Activated CD8-positive, alpha-beta memory T cell treated with anti-CD3 and anti-CD28 coated beads for 1 hour (primary cell): Measurements from ENCODE around the gene SRP54.
"Not testable (repeated sequence)": the region's sequence is repeated elsewhere in the genome, so short reads cannot be mapped to it uniquely, and the experiment has no call there.

Source experiments
- DNase-seq, 2 donors: peaks; one replicate each; pipeline ENCODE4 v3.0.0-alpha.2; 2020; ENCODE audit warnings: low read depth in 1 of 2; ENCODE audit errors: extremely low read depth in 1 of 2

Gene SRP54

DNA sequence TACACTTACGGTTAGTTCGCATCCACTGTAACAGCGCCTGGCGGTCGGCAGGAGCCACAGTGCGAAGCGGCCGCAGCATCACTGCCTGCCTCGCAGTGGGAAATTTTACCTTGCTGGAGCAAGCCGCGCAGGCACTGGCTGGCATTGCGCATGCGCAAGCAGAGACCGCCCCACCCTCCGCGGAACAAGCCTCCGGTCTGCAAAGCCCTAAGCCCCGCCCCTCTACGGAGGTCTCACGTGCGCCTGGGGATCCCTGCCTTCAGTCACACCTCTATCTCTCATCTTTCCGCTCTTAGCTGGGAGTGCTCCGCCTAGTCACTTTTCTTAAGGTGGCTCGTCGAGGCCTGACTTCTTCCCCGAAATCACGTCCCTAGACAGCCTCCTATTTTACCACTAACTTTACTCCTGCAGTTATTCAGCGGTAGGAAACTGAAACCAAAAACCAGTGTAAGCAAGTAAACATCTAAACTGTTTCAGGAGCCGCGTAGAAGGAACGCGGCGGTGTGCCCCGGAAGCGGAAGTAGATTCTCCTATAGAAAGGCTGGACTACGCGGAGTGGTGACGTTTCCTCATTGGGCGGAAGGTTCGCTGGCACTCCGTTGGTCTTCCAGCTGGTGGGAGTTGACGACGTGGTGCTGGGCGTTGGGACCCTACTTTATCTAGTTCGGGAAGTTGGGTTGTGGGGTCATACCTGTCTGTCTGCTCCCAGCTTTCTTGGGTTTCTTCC, at the start of gene SRP54:
TSS of gene SRP54 (plus strand) at position 572 of the 727 bp plus-strand sequence. CDS start 13,718 bp downstream, outside the sequence.
- peak; percentile 99 for DNase-seq

DNA sequence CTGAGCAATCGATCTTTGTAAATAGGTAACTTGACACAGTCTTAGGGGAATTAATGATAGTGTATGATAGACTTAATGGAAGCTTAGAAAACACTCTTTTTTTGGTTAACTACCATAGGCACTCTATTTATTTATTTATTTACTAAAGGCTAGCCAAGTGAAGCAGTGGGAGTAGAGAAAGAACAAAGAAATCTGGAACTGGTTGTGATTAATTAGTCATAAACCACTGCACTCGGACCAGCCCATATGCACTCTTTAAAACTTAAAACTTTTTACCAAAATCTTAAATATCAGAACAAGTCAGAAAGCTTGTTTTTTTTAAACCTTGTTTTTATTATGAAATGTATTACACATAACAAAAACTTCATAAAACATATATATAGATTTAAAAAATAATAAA, 49.5 kb upstream of the SRP54 start:
- no peak for DNase-seq

DNA sequence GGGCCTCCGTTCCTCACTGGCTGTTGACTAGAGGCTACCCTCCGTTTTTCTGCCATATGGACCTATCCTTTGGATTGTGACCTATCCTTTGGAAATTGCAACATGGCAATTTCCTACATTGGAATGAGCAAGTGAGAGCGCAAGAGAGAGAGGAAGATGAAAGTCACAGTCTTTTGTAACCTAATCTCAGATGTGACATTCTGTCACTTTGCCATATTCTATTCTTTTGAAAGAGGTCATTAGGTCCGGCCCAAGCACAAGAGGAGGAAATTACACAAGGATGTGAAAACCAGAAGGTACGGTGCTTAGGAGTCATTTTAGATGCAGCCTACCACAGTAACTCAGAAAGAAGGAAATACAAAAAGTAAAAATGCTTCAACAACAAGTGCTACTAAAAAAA, 47.3 kb upstream of the SRP54 start:
- no peak for DNase-seq

DNA sequence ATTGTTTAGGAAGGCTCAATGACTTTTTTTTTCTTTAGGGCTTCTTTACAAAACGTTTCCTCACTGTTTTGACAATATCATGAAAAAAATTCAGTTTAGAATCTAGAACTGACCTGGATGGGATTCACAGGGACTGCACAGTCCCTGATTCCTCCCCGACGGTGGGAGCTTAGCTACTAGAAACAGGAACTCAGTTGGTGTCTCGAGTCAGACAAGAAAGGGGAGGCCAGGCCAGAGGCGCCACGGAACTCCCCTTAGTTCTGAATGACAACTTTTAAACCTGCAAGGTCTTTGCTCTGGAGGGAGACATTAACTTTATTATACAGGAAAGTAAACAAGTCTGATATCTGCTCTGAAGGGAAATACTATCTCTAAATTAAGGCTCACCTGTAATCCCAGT, 45.4 kb upstream of the SRP54 start:
- DNase-seq, result no peak

DNA sequence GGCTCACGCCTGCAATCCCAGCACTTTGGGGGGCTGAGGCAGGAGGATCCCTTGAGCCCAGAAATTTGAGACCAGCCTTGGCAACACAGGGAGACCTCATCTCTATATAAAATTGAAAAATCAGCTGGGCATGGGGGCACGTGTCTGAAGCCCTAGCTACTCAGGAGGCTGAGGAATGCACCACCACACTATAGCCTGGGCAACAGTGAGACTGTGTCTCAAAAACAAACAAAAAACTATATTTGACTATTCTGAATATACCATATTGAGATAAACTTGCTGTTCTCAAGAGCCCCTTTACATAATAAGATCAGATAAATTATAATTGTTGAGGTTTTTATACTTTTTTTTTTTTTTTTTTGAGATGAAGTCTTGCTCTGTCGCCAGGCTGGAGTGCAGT, 44.9 kb upstream of the SRP54 start:
- no peak for DNase-seq

DNA sequence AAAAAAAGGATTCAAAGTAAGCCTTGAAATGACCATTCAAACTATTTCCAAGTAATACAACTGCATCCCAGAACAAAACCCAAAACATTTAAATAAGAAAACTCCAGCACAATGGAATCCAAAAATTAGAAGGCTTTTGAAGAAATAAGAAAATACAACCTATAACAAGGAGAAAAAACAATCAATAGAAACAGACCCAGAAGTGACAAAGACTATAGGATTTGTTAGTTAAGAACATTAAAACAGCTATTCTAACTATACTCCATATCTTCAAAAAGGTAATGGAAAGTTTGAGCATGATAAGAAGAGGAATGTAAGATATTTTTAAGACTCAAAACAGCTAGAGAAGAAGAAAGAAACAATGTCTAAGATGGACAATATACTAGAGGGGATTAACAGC, 39.3 kb upstream of the SRP54 start:
- no peak for DNase-seq

DNA sequence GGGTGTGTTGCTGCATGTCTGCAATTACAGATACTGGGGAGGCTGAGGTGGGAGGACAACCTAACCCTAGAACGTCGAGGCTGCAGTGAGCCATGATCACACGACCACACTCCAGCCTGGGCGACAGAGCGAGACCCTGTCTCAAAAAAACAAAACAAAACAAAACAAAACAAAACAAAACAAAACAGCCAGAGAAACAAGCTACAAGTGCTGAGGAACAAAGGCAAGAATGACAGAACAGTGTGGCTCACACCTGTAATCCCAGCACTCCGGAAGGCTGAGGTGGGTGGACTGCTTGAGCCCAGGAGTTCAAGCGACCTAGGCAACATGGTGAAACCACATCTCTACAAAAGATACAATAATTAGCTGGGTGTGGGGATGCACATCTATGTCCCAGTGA, 38.0 kb upstream of the SRP54 start:
- DNase-seq, result no peak

DNA sequence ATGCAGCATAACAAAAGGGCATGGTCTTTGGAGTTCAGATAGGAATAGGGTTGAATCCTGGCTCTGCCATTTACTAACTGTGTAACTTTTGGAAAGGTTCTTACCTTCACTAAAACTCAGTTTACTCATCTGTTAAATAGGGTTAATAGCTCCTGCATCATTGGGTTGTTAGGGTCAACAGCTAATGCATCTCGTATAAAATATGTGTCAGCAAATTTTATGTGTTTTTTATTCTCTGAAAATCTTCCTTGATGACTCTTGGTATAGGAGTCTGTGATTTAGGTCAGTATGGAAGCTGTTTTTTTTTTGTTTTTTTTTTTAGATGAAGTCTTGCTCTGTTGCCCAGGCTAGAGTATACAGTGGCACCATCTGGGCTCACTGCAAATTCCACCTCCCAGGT, 36.1 kb upstream of the SRP54 start:
- no peak for DNase-seq

DNA sequence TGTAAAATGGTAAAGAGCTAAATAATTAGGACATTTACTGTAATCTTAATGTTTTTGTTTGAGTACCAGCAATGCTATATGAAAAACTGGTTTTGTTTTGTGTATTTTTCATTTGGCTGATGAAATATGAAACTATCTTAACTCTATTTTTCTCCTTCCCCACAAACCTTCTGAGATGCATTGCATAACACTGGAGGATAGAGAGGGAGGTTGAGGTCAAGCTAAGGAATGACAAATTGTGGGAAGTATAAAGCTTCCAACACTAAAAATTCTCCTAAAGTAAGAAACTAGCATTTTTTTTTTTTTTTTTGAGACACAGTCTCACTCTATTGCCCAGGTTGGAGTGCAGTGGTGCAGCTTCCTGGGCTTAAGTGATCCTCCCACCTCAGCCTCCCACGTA, 31.5 kb upstream of the SRP54 start:
- DNase-seq, result no peak

DNA sequence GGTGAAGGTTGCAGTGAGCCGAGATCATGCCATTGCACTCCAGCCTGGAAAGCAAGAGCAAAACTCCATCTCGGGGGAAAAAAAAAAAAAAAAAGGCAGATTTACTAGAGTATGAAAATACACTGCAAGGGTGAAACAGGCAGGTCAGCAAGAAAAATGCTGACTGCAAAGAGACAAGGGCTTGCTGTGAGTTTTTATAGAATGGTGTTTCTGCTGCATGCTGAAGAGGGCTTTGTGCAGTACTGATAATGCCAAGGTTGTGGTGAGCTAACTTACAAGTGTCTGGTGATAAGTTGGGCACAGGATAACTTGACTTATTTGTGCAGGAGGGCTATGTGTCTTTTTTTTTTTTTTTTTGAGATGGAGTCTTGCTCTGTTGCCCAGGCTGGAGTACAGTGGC, 25.9 kb upstream of the SRP54 start:
- no peak for DNase-seq

DNA sequence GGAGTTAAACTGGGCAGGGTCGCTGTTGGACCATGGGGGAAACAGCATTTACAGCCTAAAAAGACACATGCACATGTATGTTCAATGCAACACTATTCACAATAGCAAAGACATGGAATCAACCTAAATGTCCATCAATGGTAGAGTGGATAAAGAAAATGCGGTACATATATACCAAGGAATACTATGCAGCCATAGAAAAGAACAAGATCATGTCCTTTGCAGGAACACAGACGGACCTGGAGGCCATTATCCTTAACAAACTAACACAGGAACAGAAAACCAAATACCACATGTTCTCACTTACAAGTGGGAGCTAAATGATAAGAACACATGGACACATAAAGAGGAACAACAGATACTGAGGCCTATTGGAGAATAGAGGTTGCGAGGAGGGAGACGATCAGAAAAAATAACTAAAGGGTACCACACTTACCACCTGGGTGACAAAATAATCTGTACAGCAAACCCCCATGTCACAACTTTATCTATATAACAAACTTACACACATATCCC, 25.0 kb upstream of the SRP54 start:
- no peak for DNase-seq

DNA sequence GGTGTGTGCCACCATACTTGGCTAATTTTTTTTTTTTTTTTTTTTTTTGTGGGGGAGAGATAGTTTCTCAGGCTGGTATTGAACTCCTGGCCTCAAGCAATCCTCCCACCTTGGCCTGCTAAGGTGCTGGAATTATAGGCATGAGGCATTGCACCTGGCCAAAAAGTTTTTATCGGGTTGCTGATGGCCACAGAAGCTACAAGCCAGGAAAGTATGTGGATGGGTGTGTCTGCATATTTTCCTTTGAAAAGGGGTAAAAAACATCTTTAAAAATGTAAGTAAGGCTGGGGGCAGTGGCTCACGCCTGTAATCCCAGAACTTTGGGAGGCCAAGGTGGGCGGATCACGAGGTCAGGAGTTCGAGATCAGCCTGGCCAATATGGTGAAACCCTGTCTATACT, 20.7 kb upstream of the SRP54 start:
- DNase-seq, result not testable (repeated sequence)

DNA sequence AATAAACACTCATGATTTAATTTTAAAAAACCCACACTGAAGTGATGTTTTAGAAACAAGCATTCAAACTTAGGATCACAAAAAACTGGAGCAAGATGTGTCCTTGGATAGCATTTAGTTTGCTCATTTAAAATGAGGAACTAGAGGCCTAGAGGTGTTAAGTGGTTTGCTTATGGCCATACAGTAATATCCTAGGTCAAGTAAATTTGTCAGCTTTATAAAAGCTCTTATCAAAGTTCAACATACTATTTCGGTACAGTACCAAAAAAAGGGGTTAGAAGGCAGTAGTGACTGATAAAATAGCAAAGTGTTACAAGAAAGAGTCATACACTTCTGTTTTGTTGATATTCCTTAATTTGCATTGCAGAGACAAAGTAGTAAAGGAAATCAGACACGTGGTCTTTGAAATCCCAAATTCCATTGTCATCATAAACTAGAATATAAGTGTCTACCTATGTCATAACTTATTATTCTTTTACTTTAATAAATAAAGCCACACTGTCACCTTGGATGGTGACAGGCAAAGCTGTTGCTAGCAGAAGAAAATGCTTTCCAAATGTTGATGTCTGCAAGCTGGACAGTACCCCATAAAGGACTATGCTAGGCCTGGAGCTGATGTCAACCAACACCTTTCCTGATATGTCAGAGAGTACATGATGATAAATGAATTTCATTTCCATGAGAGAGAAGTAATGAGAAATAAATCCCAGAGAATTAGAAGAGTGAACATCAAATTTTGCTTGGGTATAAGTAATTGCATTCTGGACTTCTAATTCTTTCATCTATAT, 17.6 kb upstream of the SRP54 start:
- no peak for DNase-seq

DNA sequence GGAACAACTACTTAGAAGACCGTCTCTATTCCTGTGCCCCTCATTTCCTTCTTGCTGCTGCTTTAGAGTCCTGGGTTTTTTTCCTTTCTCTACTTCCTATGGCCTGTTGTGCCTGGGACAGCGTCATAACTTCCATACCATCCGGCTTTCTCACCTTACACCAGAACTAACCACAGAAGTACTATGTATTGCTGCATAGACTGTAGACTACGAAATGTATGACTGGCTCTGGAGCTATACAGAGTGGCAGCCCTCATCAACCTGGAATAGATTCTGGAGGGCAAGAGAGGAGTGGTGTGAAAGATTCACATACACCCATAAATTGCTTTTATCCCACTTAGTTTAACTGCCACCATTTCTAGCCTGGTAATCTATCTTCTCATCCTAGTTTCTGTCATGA, 16.9 kb upstream of the SRP54 start:
- DNase-seq, result no peak

DNA sequence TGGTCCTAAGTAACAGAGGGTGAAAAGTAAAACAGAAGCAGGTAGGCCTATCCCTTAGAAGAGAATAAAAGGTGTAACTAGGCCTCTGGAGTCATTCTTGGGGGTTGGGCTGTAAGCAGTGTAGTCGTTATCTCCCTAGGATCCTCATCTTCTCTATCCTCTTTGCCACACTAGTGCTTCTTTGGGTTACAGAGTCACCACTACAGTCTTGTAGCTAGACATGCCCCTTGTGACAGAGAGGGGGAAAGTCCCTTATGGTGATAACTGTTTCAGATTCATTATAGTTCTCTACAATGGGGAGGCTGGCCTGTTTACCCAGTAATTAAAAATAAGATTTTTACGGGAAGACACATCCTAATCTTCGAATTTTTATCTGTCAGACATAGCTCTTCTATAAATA, 16.4 kb upstream of the SRP54 start:
- no peak for DNase-seq

DNA sequence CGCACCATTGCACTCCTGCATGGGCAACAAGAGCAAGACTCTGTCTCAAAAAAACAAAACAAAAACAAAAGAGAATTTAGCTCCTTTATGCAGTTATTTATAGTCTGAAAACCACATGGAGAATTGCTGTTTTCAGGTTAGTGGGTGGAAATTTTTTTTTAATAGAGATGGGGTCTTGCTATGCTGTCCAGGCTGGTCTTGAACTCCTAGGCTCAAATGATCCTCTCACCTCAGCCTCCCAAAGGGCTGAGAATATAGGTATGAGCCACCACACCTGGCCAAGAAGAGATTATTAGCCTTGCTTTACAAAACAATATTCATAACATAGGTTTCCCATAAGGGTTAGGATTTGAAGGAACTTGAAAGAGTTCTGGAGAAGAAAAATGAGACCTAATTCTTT, 12.1 kb upstream of the SRP54 start:
- DNase-seq, result no peak

DNA sequence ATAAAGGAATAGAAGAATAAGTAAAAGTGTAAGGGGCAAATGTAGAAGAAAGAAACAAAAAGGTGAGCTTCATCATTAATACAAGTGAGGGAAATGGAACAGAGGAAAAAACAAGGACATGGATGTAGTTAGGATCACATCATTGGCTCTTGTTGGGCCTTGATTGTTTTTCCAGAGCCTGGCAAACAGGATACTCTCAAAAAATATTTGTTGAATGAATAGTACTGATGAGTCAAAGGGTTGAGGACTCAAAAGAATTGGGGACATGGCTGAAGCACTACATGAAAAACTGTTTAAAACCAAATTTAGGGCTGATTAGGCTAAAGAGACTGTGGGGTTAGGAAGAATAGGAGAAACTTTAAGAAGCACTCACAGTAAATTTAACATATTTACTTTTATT, 11.4 kb upstream of the SRP54 start:
- no peak for DNase-seq

DNA sequence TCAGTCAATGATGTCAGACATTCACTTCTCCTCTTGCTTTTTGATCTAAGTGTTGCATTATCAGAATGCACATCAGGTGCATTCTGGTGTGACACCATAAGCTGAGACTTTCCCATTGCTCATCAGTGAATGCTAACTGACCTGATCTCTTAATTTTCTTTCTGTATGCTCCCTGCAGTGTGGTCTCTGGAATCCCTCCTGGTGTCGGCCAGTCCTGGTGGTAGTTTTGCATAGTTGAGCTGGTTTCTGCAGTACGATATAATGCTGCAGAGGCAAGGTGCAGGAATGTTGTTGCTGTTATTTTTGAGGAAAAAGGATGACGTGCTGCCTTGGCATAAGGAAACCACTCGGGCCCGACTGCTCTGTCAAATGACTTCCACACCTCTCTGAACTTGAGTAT, 11.0 kb upstream of the SRP54 start:
- no peak for DNase-seq

DNA sequence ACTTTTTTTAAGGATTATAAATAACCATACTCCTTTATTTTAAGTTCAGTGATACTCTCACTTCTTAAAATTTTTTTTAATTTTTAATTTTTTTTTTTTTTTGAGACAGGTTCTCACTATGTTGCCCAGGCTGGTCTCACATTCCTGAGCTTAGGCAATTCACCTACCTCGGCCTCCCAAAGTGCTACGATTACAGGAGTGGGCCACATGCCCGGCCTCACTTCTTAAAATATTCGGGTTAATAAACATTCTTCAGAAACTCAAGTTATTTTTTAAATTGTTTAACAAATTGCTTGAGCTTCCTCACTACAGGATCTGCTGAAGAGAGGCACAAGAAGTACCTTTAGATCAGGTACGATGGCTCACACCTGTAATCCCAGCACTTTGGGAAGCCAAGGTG, 4.3 kb upstream of the SRP54 start:
- no peak for DNase-seq

DNA sequence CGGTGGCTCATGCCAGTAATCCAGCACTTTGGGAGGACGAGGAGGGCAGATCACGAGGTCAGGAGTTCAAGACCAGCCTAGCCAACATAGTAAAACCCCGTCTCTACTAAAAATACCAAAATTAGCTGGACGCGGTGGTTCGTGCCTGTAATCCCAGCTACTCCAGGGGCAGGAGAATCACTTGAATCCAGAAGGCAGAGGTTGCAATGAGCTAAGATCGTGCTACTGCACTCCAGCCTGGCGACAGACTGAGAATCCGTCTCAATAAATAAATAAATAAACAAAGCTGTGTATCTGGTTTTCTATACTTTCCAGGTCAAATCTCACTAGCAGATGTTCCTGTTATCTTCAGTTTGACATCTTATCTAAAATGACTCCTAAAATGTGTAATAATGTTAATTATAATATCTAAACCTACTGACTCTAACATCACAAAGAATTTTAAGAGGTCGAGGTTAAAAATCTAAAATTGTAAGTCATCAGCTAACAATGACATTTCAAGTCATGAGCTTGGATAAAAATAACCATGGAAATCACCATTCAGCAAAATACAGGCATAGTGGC, 2.4 kb upstream of the SRP54 start:
- no peak for DNase-seq

DNA sequence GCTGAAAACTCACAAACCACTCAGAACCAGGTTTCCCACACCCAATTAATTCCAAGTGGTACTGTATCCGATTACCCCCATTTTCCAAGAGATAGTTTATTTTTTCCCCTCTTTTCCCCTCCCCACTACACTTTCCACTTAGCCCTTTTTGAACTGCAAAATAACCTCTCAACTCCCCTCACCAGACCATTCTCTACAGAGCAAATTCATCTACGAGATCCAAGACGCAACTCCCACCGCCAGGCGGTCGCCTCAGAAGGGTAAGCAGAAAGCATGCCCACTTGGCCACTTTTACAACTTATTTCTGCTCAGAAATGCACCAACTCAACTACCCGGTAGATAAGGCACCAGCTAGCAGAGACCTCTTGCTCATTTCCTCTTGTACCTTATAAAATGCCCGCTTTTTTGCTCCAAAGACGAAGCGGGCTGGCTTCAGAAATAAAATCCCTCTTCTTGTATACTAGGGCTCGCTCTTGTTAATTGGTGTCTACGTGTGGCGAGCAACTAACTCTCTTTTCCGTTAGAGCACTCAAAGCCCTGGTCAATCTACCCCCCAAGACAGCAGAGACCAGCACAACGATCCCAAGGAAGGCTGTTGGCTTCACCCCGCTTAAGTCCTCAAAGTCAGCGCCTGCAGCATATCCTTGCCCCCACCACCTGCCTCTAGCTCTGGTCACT, 910 bp upstream of the SRP54 start:
- DNase-seq, result peak in 1 of 2 donors; percentile 14
